DMS 273 (cell line): Measurements from ENCODE around the gene FAM111B.
"Not testable (repeated sequence)": the region's sequence is repeated elsewhere in the genome, so short reads cannot be mapped to it uniquely, and the experiment has no call there.

Experiments used
- DNase-seq: peaks from one replicate; lab custom pipeline; 2025; ENCODE audit not compliant: unreplicated experiment; lab: John Stamatoyannopoulos, UW

Gene FAM111B

GRCh38 chr11:59106363-59107336 lies at the start of gene FAM111B:
Gene FAM111B, plus strand, starts transcription at chr11:59107237. Its CDS starts 2,389 bp downstream, at chr11:59109626.
- peak; percentile 94 for DNase-seq

DNA sequence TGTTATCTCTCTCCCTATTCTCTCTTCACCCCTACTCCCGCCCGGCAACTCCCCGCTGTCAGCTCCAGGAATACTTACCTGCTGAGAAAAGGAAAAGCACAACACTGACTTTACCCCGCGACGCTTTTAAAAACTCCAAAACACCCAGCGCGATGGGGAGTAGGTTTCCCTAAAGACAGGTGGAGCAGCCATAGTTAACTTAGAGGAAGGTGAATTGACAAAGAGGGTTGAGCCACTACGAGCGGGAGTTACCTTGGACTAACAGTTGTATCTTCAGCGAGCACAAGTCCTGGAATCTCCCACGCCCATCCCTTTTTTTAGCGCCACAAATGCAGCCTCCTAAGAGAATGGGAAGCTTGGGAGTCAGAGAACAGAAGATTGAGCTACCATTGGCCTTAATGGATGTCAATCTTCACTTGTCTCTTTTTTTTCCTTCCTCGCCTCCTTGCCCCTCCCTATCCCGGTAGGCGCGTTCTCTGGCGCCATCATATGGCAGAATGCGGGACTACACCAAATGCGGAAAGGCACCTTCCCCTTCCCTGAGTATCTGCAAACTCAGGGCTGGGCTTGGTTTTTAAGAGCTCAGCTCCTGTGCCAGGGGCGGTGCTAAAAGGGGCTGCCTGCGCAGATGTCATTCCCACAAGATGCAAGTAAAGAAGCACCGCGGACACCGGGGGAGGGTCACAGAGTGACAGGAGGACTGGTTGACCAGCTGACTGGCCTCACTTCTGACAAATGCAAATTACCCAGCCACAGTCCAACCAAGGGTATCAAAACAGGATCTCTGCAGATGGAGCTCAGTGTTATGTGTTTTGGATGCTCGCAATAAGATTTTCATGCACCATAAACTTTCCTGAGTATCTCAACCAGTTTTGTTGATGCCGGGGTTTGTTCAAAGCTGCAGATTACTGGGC lies 48.7 kb upstream of the FAM111B start:
- peak; percentile 91 for DNase-seq

DNA sequence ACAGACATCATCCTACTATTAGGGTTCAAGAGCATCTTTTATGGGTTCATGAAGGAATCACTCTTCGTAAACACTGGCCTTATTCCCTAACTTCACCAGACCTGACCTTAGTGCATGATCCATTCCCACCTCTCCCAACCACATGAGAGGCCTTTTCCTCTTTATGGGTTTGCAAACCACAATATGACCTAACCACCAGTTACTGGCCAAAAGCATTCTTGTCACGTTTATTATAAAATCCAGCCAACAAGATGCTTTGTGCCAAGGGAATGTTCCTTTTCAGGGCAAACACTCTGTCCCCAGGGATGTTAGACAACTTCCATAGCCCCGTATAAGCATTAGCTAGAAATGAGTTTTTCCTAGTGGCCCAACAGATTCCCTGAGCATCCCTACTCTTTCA lies 46.9 kb upstream of the FAM111B start:
- DNase-seq: not testable (repeated sequence)

DNA sequence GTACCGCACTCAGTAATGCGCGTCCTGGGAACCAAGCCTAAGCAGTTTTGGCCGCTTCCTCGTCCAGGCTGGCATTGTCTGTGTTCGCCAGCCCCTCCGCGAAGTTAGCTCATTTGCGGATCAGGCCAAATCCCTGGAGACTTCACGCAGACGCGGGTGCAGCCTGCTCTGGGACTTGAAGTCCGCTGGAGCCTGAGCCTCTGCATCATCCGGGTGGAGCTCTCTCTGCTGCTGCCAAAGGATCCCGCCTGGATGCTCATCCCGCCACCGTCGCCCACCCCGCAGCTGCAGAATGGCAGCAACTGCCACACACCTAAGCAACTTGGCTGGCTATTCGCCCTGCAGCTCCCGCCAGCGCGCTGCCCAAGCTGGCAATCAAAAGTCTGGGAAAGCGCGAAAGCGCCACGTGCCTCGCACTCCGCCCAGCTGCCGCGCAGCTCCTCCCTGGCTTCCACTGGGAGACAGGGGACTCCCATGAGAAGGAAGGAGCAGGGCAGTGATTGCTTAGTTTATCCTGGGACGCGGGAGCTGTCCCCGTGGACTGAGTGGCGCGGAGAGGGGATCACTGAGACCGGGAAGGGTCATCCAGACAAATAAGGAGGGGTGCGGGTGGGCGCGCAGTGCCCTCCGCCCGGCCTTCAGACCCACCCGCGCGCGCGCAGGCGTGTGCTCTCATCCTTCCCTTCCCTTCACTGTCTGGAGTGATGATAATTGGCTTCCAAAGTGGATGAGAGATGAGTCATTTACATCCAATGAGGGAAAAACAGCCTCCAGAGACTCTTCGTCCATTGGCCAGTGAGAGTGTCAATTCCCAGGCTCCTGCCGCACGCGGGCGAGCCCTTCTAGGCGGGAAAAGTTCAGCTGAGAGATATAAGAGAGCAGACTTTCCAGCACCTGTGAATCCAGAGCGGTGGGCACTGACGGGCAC lies 44.2 kb upstream of the FAM111B start:
- peak; percentile 6 for DNase-seq

DNA sequence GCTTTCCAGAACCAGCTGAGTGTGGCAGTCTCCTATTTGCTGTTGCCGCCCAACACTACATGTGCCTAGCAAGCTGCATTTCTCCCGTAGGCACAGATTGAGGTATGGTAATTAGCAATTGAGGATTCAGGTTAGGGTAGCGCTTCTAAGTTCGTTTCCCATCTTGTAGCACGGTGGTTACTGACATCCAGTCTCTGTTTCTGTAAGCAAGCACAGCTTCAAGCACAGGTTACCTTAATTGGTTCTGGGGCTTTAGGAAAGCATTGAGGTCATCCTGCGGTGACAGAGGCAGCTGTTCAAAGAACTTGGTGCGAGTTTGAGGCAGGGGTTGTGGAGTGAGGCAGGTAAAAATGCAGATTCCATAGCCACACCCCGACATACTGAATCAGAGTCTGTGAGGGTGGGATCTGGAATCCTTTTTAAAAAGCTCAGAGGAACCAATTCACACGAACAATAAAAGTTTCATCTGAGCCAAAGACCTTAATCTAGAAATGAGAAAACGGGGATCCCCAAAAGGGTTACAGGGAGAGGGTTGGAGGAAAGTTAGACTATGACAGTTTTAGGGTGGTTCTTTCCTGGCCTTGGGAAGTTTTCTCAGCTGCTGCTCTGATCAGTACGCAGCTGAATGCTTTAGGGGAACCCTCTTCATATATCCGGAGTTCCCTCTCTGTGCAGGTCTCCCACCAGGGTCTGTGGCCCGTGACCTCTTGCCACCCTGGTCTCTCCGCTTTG lies 42.9 kb upstream of the FAM111B start:
- DNase-seq: not testable (repeated sequence)

GRCh38 chr11:59069087-59069486 lies 38.0 kb upstream of the FAM111B start:
- no peak for DNase-seq

- no peak for DNase-seq
These were observed 30.0 kb upstream of the FAM111B start for GRCh38 chr11:59076876-59077571.

GRCh38 chr11:59078435-59078834 lies 28.6 kb upstream of the FAM111B start:
- DNase-seq: no peak

- no peak for DNase-seq
These were observed 28.0 kb upstream of the FAM111B start for GRCh38 chr11:59079086-59079485.

DNA sequence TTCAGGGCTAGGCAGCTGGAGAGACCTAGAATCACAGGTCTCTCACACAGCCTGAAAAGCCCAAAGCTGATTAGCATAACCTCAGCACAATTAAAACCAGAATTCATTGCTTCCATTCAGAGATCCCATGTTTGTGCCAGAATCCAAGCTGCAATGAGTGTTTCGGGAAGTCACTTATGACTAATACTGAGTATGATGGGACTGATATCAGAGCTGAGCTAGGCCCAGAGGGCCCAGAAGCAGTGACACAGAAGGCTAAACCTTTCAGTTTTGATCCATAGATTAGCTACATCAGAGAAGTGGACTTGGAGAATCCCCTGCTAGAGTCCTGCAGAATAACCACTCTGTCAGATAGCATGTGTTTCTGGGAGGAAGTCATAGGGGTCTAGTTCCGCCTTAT lies 26.6 kb upstream of the FAM111B start:
- DNase-seq: not testable (repeated sequence)

- not testable (repeated sequence) for DNase-seq
These were observed 25.5 kb upstream of the FAM111B start for GRCh38 chr11:59081430-59082020.

DNA sequence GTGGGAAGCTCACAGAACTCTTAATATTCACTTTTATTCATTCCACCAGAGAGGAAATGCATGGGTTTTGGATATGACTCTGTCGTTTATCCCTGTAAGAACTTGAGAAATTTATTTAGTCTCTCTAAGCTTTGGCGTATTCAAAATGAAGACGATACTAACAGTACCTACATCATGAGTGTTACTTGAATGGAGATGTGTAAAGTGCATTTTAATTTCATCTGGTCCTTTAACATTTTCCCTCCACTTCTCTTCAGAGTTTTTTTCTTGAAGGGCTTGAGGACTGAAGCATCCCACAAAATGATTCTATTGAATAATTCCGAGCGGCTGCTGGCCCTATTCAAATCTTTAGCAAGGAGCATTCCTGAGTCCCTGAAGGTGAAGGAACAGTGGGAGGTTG lies 21.0 kb upstream of the FAM111B start, which contains the start of gene GLYATL1B:
Gene GLYATL1B, plus strand, starts transcription at position 301 of the 400 bp plus-strand sequence. Its CDS starts 0 bp downstream, at position 301.
- DNase-seq: not testable (repeated sequence)

DNA sequence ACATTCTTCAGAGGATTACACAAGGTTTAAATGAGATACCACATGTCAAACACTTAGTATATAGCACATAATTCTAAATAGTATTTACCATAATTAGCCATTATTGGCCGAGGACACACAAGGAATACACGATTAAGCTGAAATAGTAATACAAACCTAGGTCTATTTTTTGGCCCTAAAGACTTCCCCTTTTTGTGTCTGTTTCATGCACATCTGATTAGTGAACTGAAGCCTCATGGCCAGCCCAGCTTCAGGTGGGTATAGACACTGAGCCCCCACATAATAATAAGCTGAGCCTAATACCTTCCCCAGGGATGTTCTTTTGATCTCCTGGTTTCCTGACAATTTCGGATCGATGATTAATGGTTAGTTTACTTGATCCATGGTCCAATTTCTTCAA lies 18.9 kb upstream of the FAM111B start:
- no peak for DNase-seq

DNA sequence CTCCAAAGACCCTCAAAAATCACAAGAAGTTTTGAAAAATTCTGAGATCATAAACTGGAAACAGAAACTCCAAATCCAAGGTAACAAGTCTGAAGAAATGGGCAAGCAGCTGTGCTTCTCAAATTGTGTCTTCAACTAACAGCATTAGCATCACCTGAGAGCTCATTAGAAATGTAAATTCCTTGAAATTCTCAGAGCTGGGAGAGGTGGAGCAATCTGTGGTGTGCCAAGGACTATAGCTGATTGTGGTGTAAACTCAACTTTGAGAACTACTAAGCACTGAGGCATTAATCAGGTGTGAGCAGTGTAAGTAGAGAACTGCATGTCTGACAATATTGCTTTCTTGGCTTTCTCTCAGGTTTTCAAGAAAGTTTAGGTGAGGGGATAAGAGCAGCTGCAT lies 13.5 kb upstream of the FAM111B start:
- not testable (repeated sequence) for DNase-seq

- not testable (repeated sequence) for DNase-seq
These were observed 11.8 kb upstream of the FAM111B start for GRCh38 chr11:59095225-59095624.

GRCh38 chr11:59095972-59096575 lies 11.0 kb upstream of the FAM111B start:
- DNase-seq: not testable (repeated sequence)

DNA sequence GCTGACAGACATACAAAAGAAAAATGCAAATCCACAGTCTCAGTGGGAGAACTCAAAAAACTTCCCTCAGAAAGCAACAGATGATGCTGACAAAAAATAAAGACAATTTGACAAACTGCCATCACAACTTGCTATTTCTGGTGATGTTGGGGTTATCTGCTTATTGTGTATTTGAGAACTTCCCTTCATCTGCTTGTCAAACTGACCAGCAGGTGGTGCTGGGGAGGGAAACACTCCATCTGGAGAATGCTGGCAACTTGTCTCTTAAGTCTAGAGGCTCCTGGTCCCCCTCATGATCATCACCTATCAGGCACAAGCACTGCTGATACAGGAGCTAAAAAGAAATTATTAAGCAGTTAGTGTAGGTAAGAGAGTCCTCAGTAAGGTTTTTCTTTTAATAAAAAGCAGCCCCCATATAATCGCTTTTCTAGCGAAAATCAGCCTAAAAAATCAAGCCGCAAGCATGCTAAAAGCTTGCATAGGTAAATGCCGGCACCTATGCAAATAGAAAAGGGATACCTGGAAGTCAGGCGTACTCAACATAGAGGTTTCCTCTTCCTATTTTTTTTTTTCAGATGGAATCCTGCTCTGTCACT lies 9.8 kb upstream of the FAM111B start:
- DNase-seq: peak; percentile 64

- not testable (repeated sequence) for DNase-seq
These were observed 9.1 kb upstream of the FAM111B start for GRCh38 chr11:59097938-59098337.
